C4-2B (cell line): ENCODE data around the gene HIVEP3.

Experiments used
- CTCF ChIP-seq: fragments of 450-650 bp; conservative IDR thresholded peaks from 2 replicates; pipeline ENCODE4 v1.5.1; 2017; ENCODE audit warnings: mild to moderate bottlenecking
- ZFX ChIP-seq: fragments of 450-650 bp; IDR thresholded peaks from 2 replicates; pipeline ENCODE4 v1.6.1; 2017

GRCh38 chr1:41466146-41466545 lies 452.6 kb downstream of the HIVEP3 start:
- TF ChIP-seq CTCF (no peak), ZFX (no peak)
